ENCODE measurements around the gene WNT9A. TPM values are rescaled to one million over a fixed set of nuclear protein-coding genes. Genes with fewer than 3 reads are reported as not detected.

The WNT9A gene
- polyA plus RNA-seq, 3 donors = 1.2 to 1.9 (median 1.7) TPM

GRCh38 chr1:227958617-227959324 is 11.0 kb upstream of the WNT9A start:
- no peak for DNase-seq (ENCODE audit: extremely low read depth in 1 of 11, low read depth in 9 of 11, low spot score in 4 of 11)

- DNase-seq (ENCODE audit: extremely low read depth in 1 of 11, low read depth in 9 of 11, low spot score in 4 of 11) = no peak
Measured at GRCh38 chr1:227955808-227956207, 8.1 kb upstream of the WNT9A start.

- no peak for DNase-seq (ENCODE audit: extremely low read depth in 1 of 11, low read depth in 9 of 11, low spot score in 4 of 11)
Measured at GRCh38 chr1:227954163-227954850, 6.6 kb upstream of the WNT9A start.

DNA sequence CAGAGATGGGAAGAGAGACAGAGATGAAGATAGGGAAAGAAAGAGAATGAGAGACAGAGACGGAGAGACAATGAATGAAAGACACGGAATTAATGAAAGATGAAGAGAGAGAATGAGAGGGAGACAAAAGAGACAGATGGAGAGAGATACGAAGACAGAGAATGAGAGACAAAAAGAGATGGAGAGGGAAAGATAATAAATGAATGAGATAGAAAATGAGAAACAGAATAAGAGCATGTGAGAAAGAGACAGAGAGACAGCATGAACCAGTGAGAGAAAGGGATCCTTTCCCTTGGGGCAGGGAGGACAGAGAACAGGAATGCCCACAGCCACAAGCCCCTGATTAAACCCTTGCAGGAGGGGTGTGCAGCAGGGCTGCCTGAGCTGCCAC is 5.3 kb upstream of the WNT9A start:
- no peak for DNase-seq (ENCODE audit: extremely low read depth in 1 of 11, low read depth in 9 of 11, low spot score in 4 of 11)

GRCh38 chr1:227952374-227953021 is 4.8 kb upstream of the WNT9A start:
- DNase-seq (ENCODE audit: extremely low read depth in 1 of 11, low read depth in 9 of 11, low spot score in 4 of 11) = no peak

DNA sequence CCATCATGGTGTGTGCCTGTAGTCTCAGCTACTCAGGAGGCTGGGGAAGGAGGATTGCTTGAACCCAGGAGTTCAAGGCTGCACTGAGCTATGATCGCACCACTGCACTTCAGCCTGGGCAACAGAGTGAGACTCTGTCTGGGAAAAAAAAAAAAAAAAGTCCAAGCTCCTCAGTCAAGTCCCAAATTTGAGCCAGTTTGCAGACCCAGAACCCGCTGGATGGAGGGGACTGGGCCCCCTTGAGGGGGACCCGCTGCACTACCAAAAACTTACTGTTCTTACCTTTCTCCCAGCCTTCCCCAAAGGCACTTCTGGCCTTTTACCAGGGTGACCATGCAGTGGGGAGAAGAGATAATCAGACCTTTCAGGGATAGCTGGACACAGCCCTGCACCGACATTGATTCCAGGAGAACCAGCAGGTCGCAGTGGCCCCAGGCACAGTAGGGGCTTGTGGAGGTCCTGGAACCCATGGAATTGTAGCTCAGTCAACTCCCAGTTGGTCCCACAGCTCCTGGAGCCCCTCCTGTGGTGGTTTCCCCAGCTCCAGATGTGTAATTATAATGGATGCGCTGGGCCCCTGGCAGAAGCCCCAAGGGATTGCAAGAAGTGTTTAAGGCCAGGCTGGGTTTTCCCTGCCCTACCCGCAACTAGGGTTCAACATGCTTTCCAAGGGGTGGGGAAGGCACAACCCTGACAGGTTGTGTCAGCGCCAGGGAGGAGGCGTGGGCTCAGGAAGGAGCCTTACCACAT is 4.1 kb upstream of the WNT9A start:
- no peak for DNase-seq (ENCODE audit: extremely low read depth in 1 of 11, low read depth in 9 of 11, low spot score in 4 of 11)

- DNase-seq (ENCODE audit: extremely low read depth in 1 of 11, low read depth in 9 of 11, low spot score in 4 of 11) = no peak
Measured at GRCh38 chr1:227950735-227951346, 3.1 kb upstream of the WNT9A start.

DNA sequence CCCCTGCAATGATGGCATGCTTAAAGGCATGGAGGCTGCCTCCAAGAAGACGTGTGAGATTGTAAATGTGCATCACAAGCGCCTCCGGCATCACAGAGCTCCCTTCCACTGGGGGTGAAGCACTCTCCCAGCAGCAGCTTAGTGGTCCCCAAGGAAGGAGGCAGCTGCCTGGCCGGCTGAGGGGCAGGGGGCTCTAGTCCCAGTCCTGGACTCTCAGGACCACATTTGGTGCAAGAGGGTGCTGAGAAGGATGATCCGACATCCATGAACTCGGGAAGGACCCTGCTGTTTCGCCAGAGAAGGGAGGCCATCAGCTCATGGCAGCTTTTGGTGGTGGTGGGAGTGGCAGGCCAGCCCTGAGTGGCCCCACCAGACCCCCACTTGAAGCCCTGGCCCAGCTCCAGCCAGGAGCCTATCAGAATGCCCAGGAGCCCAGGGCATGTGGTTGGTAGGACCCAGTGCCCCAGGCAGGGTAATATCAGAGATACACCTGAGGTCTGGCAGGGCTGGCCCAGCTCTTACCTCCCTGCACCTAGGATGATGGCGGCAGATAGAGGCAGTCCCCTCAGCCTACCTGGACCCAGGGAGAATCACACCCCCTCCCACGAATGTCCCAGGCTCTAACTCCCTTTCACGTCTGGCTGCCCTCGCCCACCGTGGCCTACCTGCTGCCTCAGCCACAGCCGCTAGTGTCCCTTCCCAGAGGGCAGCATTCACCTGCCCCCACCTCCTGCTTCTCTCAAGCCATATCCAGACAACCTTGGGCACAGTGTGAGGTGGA is 2.4 kb upstream of the WNT9A start:
- DNase-seq (ENCODE audit: extremely low read depth in 1 of 11, low read depth in 9 of 11, low spot score in 4 of 11) = no peak

GRCh38 chr1:227949341-227949921 is 1.7 kb upstream of the WNT9A start:
- no peak for DNase-seq (ENCODE audit: extremely low read depth in 1 of 11, low read depth in 9 of 11, low spot score in 4 of 11)

GRCh38 chr1:227948493-227949260 is 945 bp upstream of the WNT9A start:
- DNase-seq (ENCODE audit: extremely low read depth in 1 of 11, low read depth in 9 of 11, low spot score in 4 of 11) = no peak

GRCh38 chr1:227947386-227947675 is 401 bp downstream of the WNT9A start:
- no peak for DNase-seq (ENCODE audit: extremely low read depth in 1 of 11, low read depth in 9 of 11, low spot score in 4 of 11)

DNA sequence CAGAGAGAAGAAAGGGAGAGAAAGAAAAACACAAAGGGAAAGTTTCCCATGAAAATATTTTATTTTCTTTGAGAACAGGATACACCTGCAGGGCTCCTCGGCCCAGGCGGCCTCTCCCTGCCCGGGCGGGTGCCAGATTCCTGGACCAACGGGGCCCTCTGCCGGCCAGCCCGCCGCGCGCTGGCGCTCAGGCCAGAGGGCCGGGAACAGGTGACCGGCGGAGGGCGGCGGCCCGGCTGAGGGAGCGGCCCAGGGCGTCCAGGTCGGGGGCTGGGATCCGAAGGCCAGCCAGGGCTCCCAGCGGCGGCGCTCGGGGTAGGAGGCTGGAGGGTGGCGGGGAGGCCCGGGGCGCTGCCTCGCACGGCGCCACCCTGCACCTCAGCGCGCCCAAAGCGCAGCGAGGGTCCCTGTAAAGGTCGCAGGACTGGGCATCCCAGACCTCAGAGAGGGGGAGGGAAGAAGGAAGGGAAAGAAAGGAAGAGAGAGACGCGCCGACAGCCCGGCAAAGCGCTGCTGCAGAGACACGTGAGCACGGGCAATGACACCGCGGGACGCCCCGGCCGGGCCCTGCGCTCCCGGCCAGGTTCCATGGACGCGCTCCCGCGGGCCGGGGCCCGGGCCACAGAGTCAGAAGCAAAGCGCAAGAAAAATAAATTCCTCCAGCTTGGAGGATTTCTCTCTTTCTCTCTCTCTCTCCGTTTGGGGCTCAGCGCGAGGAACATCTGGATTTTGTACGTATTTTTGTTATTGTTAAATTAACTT is 927 bp downstream of the WNT9A start:
- peak in 3 of 11 donors; percentile 65 to 73 (median 66) for DNase-seq (ENCODE audit: extremely low read depth in 1 of 11, low read depth in 9 of 11, low spot score in 4 of 11)

GRCh38 chr1:227945891-227946623 is 1.7 kb downstream of the WNT9A start:
- DNase-seq (ENCODE audit: extremely low read depth in 1 of 11, low read depth in 9 of 11, low spot score in 4 of 11) = no peak

GRCh38 chr1:227944931-227945890 is 2.5 kb downstream of the WNT9A start:
- peak in 1 of 11 donors; percentile 62 for DNase-seq (ENCODE audit: extremely low read depth in 1 of 11, low read depth in 9 of 11, low spot score in 4 of 11)
